Fibroblast of skin of left quadriceps (primary cell): ENCODE results near the gene ACP5.

Experiments used
- DNase-seq, 2 experiments: peaks; one replicate each; pipeline ENCODE4 v3.0.0-alpha.2; 2013; ENCODE audit warnings: low read depth in 2 of 2

ACP5 gene

GRCh38 chr19:11547929-11548700 is 29.3 kb downstream of the ACP5 start:
- DNase-seq: no peak

- no peak for DNase-seq
Observed at GRCh38 chr19:11541238-11541637, 36.2 kb downstream of the ACP5 start.

- DNase-seq: no peak
Observed at GRCh38 chr19:11540645-11541044, 36.8 kb downstream of the ACP5 start.

DNA sequence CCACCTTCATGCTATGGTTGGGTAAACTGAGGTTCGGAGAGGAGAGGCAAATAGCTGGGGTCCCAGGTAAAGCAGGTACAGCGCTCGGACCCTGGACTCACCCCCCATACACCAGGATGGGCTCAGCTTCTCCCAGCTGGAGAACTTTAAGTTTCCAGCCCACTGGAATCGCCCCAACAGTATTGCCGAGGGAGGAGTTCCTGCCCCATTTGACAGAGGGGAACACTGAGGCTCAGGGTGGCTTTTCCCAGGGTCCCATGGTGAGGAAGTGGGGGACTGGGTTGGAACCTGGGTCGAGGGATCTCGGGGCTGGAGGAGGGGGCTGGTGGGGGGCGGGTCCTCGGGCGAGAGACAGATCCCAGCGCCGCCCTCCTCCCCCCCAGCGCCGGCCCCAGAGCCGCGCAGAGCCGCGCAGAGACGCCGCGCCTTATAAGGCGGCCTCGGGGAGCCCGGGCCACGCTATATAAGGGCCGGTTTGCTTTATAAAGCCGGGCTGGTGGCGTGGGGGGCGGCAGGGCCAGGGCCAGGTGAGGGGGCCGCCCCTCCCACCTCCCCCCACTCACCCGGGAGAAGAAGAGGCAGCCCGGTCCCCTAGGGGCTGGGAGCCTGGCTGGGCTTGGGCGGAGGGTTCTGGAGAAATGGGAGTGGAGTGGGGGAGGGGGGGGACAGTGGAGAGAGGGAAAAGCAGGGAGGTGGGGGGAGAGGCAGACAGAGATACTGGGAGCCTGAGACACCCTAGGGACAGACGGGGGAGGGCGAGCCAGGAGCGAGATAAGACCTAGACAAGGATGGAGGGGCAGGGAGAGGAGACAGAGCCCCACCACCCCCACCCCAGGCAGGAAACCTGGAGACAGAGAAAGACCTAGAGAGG is 37.7 kb downstream of the ACP5 start:
- peak in 1 of 2 experiments; percentile 41 for DNase-seq

DNA sequence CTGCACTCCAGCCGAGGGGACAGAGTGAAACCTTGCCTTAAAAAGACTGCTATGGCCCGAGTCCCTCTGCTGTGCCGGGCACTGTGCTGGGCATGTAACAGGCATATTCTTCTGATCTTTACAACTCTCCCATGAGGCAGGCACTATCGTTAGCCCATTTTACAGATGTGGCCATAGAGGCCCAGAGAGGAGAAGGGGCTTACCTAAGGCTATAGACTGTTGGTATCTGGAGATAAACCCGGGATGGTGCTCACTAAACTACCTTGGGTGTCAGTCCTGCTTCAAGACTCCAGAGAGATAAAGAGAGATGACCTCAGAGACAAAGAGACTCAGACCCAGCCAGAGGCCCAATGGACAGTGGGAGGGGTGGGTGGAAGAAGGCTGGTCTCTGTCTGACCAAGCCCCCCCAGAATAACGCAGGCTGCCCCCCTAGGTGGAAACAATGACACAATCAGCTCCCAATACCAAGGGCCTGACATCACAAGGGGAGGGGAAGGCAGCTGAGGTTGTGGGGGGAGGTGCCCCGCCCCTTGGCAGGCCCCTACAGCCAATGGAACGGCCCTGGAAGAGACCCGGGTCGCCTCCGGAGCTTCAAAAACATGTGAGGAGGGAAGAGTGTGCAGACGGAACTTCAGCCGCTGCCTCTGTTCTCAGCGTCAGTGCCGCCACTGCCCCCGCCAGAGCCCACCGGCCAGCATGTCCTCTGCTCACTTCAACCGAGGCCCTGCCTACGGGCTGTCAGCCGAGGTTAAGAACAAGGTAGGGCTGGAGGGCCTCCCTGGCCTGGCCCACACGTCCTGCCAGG is 39.0 kb downstream of the ACP5 start, which contains the start of gene CNN1:
TSS of gene CNN1 (plus strand) at position 620 of the 805 bp plus-strand sequence. CDS start at position 697, 77 bp downstream.
- peak; percentile 75 to 79 for DNase-seq

DNA sequence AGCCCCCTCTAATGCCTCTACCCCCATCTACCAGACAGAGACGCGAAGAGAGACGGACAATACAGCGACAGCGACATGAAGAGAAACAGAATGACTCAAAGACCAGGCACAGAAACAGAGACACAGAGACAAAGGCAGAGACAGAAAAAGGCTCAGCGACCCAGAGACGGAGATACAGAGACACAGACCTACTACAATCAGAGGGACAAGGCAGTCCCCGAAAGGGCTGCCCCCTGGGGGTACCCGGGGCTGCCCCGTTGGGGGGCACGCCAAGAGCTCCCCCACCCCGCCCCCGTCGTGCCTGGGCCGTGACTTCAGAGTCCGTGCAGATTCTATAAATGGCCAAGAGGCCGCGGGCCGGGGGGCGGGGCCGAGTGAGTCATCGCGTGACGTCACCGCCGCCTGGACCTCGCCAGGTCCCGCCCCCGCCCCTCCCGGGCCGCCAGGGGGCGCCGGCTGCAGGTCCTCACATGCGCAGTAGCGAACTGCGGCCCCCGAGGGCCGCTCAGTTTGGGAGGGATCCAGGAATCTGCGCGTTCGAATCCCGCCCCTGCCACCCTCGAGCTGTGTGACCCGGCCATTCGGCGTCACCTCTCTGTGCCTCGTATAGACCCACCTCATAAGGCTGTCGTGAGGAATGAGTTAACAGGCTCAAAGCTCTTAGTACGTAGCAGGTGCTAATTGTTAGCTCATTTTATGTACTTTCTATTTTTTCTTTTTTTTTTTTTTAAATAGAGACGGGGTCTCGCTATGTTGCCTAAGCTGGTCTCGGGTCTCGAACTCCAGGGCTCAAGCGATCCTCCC is 41.5 kb downstream of the ACP5 start:
- DNase-seq: peak; percentile 74 to 76

DNA sequence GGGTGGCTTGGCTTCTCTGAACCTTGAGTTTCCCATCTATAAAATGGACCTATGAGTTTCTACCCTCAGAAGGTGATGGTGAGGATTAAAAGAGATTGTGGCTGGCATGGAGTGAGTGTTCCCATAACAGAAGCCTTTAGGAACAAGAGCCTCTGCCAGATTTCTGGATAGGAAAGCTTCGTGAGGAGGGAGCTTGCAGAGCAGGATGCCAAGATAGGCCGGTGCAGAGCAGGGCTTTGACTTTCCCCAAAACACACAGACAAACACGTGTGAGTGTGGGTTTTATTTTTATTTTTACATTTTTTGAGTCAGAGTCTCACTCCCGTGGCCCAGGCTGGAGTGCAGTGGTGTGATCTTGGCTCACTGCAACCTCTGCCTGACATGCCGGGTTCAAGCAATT is 42.5 kb downstream of the ACP5 start:
- DNase-seq: no peak

- DNase-seq: no peak
Observed at GRCh38 chr19:11534538-11534937, 42.9 kb downstream of the ACP5 start.

GRCh38 chr19:11530432-11530831 is 47.0 kb downstream of the ACP5 start:
- peak; percentile 31 to 33 for DNase-seq

GRCh38 chr19:11528551-11529341 is 48.7 kb downstream of the ACP5 start, which contains the start of gene ECSIT:
TSS of gene ECSIT (minus strand) at chr19:11529134. CDS start at chr19:11519170, 9,964 bp downstream.
- peak; percentile 96 to 97 for DNase-seq
